AG04450 (cell line): ENCODE results near the gene AGFG1. TPM values are rescaled to one million over a fixed set of nuclear protein-coding genes. Genes with fewer than 3 reads are reported as not detected.

Experiments used
- CTCF ChIA-PET: fragments of 300-600, 350-600 bp; formaldehyde crosslinking; extraction: SDS; loops from one replicate; lab custom pipeline; 2022; ENCODE audit warnings: antibody characterized with exemption, inconsistent platforms; lab: Charles Lee
- POLR2A ChIA-PET: fragments of 350-600 bp; formaldehyde crosslinking; extraction: SDS; loops from one replicate; lab custom pipeline; 2021; ENCODE audit warnings: antibody characterized with exemption, inconsistent platforms; lab: Yijun Ruan, JAX
- DNase-seq: peaks from one replicate; pipeline ENCODE4 v3.0.0-alpha.2; 2011; ENCODE audit warnings: low read depth, low spot score
- H3K27ac ChIP-seq: one replicate; pipeline ENCODE4 v1.5.1; 2012; ENCODE audit warnings: low read depth, low read length, control low read depth
- H3K27me3 ChIP-seq: one replicate; pipeline ENCODE4 v1.6.0; 2012; ENCODE audit warnings: low read length; ENCODE audit not compliant: control insufficient read depth, insufficient read depth
- H3K4me3 ChIP-seq: 2 replicates; pipeline ENCODE4 v1.5.1; 2011; ENCODE audit warnings: mild to moderate bottlenecking, low read depth, low read length, control low read depth
- H3K9me3 ChIP-seq: 2 replicates; pipeline ENCODE4 v1.5.1; 2012; ENCODE audit warnings: low read length; ENCODE audit not compliant: control insufficient read depth, insufficient read depth
- CTCF ChIP-seq: IDR thresholded peaks from 2 replicates; pipeline ENCODE4 v1.5.1; 2011; ENCODE audit warnings: low read depth, low read length, control low read depth, inconsistent platforms
- polyA plus RNA-seq: library from polyadenylated mRNA; depleted of rRNA; stranded (reverse); fragments of >200 nt; gene quantifications from 2 replicates; pipeline ENCODE4 v1.2.3, GENCODE V29; 2011; rRNA removed

Gene AGFG1
- polyA plus RNA-seq, 1 experiment, result 139 TPM

- POLR2A ChIA-PET, result interaction anchor here (0.6 kb wide), 1 partner anchor 76 kb away, joined by 9 read pairs; no protein-coding TSS in a partner anchor
- no peak for DNase-seq
- no peaks in the 10 kb centered on the region for H3K27me3 ChIP-seq
- H3K4me3 ChIP-seq, result no peak overlapping the region
- CTCF ChIA-PET, result interaction anchor here (0.6 kb wide), 1 partner anchor 258 kb away, joined by 5 read pairs; no protein-coding TSS in a partner anchor
- no peaks in the 10 kb centered on the region for H3K9me3 ChIP-seq
- no peak for TF ChIP-seq CTCF
- H3K27ac ChIP-seq, result no peak overlapping the region
Observed at GRCh38 chr2:227607941-227608340, 136.0 kb downstream of the AGFG1 start.

- Histone ChIP-seq H3K9me3 (no peaks in the 10 kb centered on the region), H3K27me3 (no peaks in the 10 kb centered on the region), H3K27ac (no peak overlapping the region), H3K4me3 (no peak overlapping the region)
- POLR2A ChIA-PET, result no interaction called here
- no peak for DNase-seq
- CTCF ChIA-PET, result no interaction called here
- TF ChIP-seq CTCF, result no peak
Observed at GRCh38 chr2:227608561-227609338, 136.8 kb downstream of the AGFG1 start.

- Histone ChIP-seq H3K4me3 (no peak overlapping the region), H3K27ac (no peak overlapping the region), H3K27me3 (no peaks in the 10 kb centered on the region), H3K9me3 (no peaks in the 10 kb centered on the region; the same call in 1 of the 2 replicates)
- TF ChIP-seq CTCF, result no peak
- CTCF ChIA-PET, result no interaction called here
- POLR2A ChIA-PET, result no interaction called here
- DNase-seq, result no peak
Observed at GRCh38 chr2:227610123-227610522, 138.2 kb downstream of the AGFG1 start.

Other genes starting within 250 kb of the AGFG1 start
- gene MFF, start 146.9 kb upstream of the AGFG1 start, polyA plus RNA-seq, result 207 and 255 TPM in 2 replicates
- gene TM4SF20, start 92.8 kb upstream of the AGFG1 start, polyA plus RNA-seq, result 0.82 and 1.1 TPM in 2 replicates
- gene SCYGR1, start 84.2 kb upstream of the AGFG1 start, polyA plus RNA-seq, result not detected in 2 replicates
- gene SCYGR2, start 126.7 kb downstream of the AGFG1 start, polyA plus RNA-seq, result not detected in 2 replicates
- gene SCYGR3, start 142.7 kb downstream of the AGFG1 start, polyA plus RNA-seq, result not detected in 2 replicates
- gene SCYGR4, start 145.3 kb downstream of the AGFG1 start, polyA plus RNA-seq, result not detected in 2 replicates
- gene SCYGR5, start 194.6 kb downstream of the AGFG1 start, polyA plus RNA-seq, result not detected in 2 replicates
- not detected in 2 replicates for gene SLC19A3, start 245.9 kb downstream of the AGFG1 start, polyA plus RNA-seq